Lower leg skin (tissue), 3 donors: ENCODE measurements around the gene MTLN.

ENCODE experiments used
- POLR2A ChIP-seq, 2 donors: fragments of 450-650 bp; IDR thresholded peaks; one replicate each; pipeline ENCODE4 v1.6.1; 2016 to 2017; ENCODE audit warnings: antibody characterized with exemption in 2 of 2, mild to moderate bottlenecking in 1 of 2, moderate library complexity in 1 of 2
- TF ChIP-seq, protein P1 (sequence below), 3 donors: fragments of 450-650 bp; IDR thresholded peaks; one replicate each; pipeline ENCODE4 v1.5.1; 2016; ENCODE audit warnings: antibody characterized with exemption in 3 of 3, mild to moderate bottlenecking in 3 of 3, moderate library complexity in 2 of 3

DNA sequence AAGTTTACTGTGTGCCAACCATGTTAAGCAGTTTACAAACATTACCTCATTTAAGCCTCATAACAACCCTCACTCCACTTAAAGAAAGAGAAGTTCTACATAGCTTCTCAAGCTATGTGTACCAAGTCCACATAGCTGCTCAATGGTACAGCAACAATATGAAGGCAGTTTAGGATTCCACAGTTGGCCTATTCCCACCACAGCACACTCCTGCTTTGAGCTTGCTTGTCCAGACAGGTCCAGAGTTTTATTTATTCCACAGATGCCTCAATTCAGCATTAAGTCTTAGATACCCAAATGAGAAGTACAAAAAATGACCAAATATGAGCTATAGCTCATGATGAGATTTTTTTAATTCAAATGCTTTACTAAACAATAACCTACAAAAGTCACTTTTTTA lies 32.3 kb downstream of the MTLN start:
- TF ChIP-seq, protein P1, sequence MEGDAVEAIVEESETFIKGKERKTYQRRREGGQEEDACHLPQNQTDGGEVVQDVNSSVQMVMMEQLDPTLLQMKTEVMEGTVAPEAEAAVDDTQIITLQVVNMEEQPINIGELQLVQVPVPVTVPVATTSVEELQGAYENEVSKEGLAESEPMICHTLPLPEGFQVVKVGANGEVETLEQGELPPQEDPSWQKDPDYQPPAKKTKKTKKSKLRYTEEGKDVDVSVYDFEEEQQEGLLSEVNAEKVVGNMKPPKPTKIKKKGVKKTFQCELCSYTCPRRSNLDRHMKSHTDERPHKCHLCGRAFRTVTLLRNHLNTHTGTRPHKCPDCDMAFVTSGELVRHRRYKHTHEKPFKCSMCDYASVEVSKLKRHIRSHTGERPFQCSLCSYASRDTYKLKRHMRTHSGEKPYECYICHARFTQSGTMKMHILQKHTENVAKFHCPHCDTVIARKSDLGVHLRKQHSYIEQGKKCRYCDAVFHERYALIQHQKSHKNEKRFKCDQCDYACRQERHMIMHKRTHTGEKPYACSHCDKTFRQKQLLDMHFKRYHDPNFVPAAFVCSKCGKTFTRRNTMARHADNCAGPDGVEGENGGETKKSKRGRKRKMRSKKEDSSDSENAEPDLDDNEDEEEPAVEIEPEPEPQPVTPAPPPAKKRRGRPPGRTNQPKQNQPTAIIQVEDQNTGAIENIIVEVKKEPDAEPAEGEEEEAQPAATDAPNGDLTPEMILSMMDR (IDR thresholded peaks at IDR 0.05), result no peak
- TF ChIP-seq POLR2A (IDR thresholded peaks at IDR 0.05), result no peak
